A549 (cell line): ENCODE results near the gene HARBI1.

Experiments
- CEBPB ChIP-seq, 2 experiments: fragments of >200 bp in 1 of 2; sonication (Bioruptor Twin) in 1 of 2; formaldehyde crosslinking in 1 of 2; IDR thresholded peaks; 2 replicates each; pipeline ENCODE4 v1.6.1; 2012 to 2016
- EP300 ChIP-seq, 2 experiments: fragments of >200 bp; sonication (Bioruptor Twin); formaldehyde crosslinking; IDR thresholded peaks; 2 replicates in 1 of 2; 3 replicates in 1 of 2; pipeline ENCODE4 v1.6.1; 2016 to 2017
- NFE2L2 ChIP-seq: fragments of 150-350 bp; conservative IDR thresholded peaks from 2 replicates; pipeline ENCODE4 v1.6.1; 2014; ENCODE audit warnings: low read length
- NPAS2 ChIP-seq: fragments of 250-450 bp; sonication (Bioruptor Pico); IDR thresholded peaks from 2 replicates; pipeline ENCODE4 v1.8.0; 2022; ENCODE audit warnings: mild to moderate bottlenecking, moderate library complexity, borderline replicate concordance
- PHF8 ChIP-seq: fragments of 200-600 bp; sonication (generic); IDR thresholded peaks from 2 replicates; pipeline ENCODE4 v1.6.1; 2016; ENCODE audit warnings: low read depth, mild to moderate bottlenecking, antibody characterized with exemption, moderate library complexity, borderline replicate concordance
- POLR2A ChIP-seq: IDR thresholded peaks from 2 replicates; pipeline ENCODE4 v1.6.1; 2012; ENCODE audit warnings: mild to moderate bottlenecking, low read length
- POLR2AphosphoS2 ChIP-seq: conservative IDR thresholded peaks from 2 replicates; pipeline ENCODE4 v1.6.1; 2012; ENCODE audit warnings: low read length, improper control_type of control experiment, inconsistent platforms
- TF ChIP-seq, protein P1 (sequence below): fragments of >200 bp; sonication (Bioruptor Twin); formaldehyde crosslinking; IDR thresholded peaks from 3 replicates; pipeline ENCODE4 v1.5.1; 2016
- TF ChIP-seq, protein P2 (sequence below): IDR thresholded peaks from 2 replicates; pipeline ENCODE4 v1.6.1; 2012
- TF ChIP-seq, protein P3 (sequence below): fragments of 250-450 bp; sonication (Bioruptor Pico); IDR thresholded peaks from 2 replicates; pipeline ENCODE4 v1.5.0; 2020; ENCODE audit warnings: low read depth, mild to moderate bottlenecking, moderate library complexity

DNA sequence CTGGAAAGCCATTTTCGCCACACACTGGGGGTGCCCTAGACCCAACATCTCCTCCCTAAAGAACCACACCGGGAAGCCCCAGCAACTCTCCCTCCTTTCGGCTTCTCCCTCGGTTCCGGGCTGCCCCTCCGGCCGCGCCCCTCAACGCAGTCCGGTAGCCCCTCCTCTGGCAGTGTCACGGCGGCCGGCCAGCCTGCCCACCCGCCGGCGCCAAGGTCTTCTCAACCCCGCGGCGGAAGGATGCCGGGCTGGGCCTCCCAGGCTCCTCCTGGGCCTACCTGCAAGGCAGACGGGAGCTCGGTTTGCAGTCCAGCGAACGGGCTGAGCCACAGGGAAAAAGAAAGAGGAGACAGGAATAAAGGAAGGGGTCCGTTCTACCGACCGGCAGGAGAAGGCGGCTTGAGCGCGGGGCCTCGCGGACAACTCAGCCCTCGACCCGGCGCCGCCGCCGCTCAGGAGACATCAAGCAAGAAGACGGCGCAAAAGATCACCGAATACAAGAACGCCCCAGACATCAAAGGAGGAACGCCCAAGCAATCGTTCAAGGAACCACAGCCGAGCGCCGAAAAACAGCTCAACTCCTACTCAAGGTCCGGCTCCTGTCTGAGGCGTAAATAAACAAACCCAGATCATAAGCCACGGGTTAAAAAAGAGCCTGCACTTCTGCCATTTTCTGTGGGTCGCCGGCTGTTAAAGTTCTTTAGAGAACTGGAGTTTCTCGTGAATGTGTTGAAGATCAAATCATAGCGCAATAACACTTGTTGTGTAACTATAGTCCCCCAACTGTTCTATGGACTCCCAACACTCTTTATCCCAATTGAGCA, 23.3 kb downstream of the HARBI1 start, which contains the start of gene AMBRA1:
- TF ChIP-seq POLR2AphosphoS2: no peak
- TF ChIP-seq, protein P1, sequence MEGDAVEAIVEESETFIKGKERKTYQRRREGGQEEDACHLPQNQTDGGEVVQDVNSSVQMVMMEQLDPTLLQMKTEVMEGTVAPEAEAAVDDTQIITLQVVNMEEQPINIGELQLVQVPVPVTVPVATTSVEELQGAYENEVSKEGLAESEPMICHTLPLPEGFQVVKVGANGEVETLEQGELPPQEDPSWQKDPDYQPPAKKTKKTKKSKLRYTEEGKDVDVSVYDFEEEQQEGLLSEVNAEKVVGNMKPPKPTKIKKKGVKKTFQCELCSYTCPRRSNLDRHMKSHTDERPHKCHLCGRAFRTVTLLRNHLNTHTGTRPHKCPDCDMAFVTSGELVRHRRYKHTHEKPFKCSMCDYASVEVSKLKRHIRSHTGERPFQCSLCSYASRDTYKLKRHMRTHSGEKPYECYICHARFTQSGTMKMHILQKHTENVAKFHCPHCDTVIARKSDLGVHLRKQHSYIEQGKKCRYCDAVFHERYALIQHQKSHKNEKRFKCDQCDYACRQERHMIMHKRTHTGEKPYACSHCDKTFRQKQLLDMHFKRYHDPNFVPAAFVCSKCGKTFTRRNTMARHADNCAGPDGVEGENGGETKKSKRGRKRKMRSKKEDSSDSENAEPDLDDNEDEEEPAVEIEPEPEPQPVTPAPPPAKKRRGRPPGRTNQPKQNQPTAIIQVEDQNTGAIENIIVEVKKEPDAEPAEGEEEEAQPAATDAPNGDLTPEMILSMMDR: no peak
- peak in 1 of 2 experiments; percentile 48; a peak in 1 of 4 replicates for TF ChIP-seq CEBPB (IDR thresholded peaks at IDR 0.05)
- TF ChIP-seq, protein P2, sequence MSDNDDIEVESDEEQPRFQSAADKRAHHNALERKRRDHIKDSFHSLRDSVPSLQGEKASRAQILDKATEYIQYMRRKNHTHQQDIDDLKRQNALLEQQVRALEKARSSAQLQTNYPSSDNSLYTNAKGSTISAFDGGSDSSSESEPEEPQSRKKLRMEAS: peak; percentile 44
- TF ChIP-seq NFE2L2: no peak
- TF ChIP-seq PHF8: peak; percentile 94
- peak; percentile 57 for TF ChIP-seq POLR2A
- TF ChIP-seq EP300 (IDR thresholded peaks at IDR 0.05): no peak
- TF ChIP-seq, protein P3, sequence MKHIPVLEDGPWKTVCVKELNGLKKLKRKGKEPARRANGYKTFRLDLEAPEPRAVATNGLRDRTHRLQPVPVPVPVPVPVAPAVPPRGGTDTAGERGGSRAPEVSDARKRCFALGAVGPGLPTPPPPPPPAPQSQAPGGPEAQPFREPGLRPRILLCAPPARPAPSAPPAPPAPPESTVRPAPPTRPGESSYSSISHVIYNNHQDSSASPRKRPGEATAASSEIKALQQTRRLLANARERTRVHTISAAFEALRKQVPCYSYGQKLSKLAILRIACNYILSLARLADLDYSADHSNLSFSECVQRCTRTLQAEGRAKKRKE: no peak
- no peak for TF ChIP-seq NPAS2 (CRISPR knock-in tag)
